GM12864 (cell line): Measurements from ENCODE around the gene LBHD2.

ENCODE experiments used
- DNase-seq: peaks from one replicate; pipeline ENCODE4 v3.0.0-alpha.2; 2011; ENCODE audit warnings: low read depth
- H3K4me3 ChIP-seq: 2 replicates; pipeline ENCODE4 v1.5.1; 2011; ENCODE audit warnings: mild to moderate bottlenecking, low read depth, low read length, control low read depth
- TF ChIP-seq, protein P1 (sequence below): IDR thresholded peaks from 2 replicates; pipeline ENCODE4 v1.5.1; 2011; ENCODE audit warnings: low read depth, mild to moderate bottlenecking, moderate library complexity, low read length, control low read depth, inconsistent platforms; ENCODE audit errors: missing control alignments

The LBHD2 gene

DNA sequence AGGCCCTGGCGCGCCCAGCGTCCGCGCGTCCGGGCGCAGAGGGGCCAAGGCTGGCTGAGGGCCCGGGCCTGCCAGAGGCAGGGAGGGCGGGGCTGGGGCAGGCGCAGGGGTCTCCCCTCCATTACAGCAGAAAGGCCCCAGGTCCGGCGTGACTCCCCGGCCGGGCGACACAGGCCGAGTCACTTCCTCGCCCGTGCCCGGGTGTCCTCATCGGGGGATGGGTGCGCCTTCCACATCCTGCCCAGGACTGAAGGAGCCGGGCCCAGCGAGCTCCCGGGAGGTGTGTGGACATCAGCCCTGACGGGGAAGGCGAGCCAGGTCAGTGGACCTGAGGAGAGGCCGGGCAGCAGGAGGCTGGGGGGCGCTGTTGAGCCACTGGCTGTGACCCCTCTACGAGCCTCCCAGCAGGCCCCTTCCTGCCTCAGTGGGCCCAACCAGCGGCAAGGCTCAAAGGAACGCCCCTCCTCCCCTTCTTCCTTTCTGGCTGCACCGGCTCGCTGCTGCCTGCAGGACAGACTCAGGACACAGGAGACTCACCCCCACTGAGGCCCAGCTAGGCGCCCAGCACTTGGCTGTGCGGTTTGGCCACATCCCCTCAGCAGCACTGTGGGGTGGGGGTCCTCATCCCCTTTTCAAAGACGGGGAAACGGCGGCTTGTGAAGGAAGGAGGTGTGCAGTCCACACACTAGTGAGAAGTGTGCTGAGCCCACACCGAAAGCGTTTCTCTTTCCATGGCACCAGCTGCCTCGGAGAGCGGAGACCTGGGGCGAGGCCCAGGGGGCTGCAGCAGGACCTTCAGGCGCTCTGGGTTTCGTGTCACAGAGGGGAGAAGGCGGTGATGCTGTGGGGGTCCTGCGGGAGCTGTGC, 39.9 kb downstream of the LBHD2 start:
- TF ChIP-seq, protein P1, sequence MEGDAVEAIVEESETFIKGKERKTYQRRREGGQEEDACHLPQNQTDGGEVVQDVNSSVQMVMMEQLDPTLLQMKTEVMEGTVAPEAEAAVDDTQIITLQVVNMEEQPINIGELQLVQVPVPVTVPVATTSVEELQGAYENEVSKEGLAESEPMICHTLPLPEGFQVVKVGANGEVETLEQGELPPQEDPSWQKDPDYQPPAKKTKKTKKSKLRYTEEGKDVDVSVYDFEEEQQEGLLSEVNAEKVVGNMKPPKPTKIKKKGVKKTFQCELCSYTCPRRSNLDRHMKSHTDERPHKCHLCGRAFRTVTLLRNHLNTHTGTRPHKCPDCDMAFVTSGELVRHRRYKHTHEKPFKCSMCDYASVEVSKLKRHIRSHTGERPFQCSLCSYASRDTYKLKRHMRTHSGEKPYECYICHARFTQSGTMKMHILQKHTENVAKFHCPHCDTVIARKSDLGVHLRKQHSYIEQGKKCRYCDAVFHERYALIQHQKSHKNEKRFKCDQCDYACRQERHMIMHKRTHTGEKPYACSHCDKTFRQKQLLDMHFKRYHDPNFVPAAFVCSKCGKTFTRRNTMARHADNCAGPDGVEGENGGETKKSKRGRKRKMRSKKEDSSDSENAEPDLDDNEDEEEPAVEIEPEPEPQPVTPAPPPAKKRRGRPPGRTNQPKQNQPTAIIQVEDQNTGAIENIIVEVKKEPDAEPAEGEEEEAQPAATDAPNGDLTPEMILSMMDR = peak; percentile 53
- no peak for DNase-seq
- H3K4me3 ChIP-seq = peak overlapping the region; percentile 69

DNA sequence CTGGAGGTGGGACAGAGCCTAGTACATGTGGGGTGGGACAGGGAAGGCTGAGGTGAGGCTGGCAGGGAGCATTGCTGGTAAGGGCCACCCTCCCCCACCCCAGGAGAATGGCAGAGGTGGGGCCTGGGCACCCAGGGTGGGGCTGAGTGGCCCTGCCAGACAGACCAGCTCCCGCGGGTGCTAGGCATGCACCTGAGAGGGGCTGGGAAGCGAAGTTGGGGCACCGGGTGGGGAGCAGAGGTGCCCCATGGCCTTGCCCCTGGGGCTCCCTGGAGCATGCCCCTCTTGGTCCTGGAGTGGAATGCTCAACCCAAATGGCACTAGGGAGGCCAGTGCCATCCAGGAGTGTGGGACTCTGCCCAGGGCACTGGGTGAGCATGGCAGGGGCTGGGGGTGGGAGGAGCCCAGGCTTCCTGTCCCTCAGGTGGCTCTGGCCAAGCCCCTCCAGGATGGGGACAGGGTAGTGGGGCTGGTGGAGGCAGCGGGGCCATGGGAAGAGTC, 40.5 kb downstream of the LBHD2 start:
- no peak for DNase-seq

DNA sequence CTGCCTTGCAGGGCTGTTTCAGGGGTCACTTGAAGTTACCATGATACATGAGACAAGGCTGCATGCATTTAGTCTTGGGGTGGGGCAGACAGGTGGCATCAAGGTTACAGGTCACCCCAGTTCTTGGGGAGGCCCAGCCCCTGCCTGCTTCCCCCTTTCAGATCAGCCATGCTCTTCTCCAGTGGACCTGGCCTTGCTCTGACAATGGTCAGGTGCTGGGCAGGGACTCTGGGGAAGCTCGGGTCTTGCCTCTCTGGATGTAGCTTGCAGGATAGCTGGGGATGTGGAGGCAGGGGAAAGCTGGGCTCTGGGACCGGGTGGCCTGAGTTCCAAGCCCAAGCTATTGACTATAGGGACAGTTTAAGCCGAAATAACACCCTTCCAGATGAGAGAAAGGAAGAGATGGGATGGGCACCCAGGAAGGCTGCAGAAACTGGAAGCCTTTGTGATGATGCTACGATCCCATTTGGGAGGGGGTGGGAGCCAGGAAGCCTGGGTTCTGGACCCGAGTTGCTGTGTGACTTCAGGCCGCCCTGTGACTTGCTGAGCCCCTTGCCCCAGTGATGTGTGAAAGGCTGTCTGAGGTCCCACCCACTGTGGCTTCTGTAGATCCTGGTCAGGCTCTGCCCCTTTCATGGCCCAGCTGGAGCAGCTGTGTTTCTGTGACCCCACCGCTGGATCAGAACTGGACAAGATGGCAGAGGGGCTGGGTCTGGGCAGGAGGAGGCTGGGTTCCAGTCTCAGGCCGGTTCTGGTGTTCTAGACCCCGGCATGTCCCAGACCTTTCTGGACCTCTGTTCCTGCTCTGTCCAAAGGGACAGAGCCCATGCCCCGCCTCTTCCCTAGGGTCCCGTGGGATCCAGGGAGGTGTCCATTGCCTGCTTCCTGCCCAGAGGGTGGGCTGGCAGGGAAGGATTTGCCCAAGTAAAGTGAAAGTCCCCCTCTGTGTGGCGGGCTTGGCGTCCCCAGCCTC, 41.4 kb downstream of the LBHD2 start:
- TF ChIP-seq, protein P1 = no peak
- no peak overlapping the region for H3K4me3 ChIP-seq
- DNase-seq = no peak

More for the DNA sequence above, 40.5 kb downstream of the LBHD2 start:
- TF ChIP-seq, protein P1 = no peak
- peak overlapping the region; percentile 69; the same call in 1 of the 2 replicates for H3K4me3 ChIP-seq

DNA sequence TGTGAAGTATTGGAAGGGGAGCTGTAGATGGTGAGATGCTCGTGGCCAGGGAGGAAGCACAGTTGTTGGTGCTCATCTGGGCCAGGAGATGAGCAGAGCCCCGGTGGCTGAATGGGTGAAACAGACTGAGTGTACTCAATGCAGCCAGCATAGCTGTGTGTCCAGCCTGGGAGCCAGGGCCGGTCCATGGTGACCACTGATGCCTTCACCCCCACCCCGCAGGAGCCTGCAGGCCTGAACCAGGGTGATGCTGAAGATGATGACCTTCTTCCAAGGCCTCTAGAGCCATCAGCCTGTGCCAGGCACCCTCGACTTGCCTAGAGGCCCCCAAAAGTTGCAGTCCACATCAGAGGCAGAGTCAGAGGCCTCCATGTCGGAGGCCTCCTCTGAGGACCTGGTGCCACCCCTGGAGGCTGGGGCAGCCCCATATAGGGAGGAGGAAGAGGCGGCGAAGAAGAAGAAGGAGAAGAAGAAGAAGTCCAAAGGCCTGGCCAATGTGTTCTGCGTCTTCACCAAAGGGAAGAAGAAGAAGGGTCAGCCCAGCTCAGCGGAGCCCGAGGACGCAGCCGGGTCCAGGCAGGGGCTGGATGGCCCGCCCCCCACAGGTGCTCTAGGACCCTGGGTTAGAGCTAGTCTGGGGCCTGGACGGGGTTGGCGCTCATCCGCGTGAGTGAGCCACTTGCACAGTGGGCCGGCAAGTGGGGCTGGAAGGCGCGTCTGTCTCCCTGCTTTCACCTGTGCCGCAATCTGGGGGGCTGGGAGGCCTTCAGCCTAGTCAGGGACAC, 42.3 kb downstream of the LBHD2 start:
- no peak overlapping the region for H3K4me3 ChIP-seq
- no peak for DNase-seq
- TF ChIP-seq, protein P1 = no peak

DNA sequence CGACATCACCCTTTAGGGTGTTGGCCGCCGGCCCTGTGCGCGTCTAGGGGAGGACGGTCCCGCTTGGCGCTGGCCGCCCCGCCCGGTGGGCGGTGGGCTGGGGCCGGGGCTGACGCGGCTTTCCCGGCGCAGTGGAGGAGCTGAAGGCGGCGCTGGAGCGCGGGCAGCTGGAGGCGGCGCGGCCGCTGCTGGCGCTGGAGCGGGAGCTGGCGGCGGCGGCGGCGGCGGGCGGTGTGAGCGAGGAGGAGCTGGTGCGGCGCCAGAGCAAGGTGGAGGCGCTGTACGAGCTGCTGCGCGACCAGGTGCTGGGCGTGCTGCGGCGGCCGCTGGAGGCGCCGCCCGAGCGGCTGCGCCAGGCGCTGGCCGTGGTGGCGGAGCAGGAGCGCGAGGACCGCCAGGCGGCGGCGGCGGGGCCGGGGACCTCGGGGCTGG, 42.9 kb downstream of the LBHD2 start:
- no peak overlapping the region for H3K4me3 ChIP-seq
- no peak for DNase-seq
- TF ChIP-seq, protein P1 = no peak

DNA sequence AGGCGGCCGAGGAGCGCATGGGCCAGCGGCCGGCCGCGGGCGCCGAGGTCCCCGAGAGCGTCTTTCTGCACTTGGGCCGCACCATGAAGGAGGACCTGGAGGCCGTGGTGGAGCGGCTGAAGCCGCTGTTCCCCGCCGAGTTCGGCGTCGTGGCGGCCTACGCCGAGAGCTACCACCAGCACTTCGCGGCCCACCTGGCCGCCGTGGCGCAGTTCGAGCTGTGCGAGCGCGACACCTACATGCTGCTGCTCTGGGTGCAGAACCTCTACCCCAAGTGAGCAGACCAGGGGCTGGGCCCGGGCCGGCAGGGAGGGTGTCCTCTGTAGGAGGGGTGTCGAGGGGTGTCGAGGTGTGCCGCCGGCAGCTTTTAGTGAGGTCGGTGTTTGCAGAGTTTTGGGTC, 43.3 kb downstream of the LBHD2 start:
- TF ChIP-seq, protein P1 = no peak
- no peak for DNase-seq
- no peak overlapping the region for H3K4me3 ChIP-seq
